CD4-positive, alpha-beta memory T cell (primary cell): Measurements from ENCODE around the gene RBBP5. TPM values are rescaled to one million over a fixed set of nuclear protein-coding genes. Genes with fewer than 3 reads are reported as not detected.

Experiments
- CTCF ChIA-PET: fragments of 350-600 bp; sonication (Branson Sonifier 250); formaldehyde crosslinking; loops from one replicate; lab custom pipeline; 2021; ENCODE audit warnings: inconsistent platforms; ENCODE audit not compliant: partially characterized antibody; lab: Charles Lee
- POLR2A ChIA-PET: fragments of 350-600 bp; sonication (Branson Sonifier 250); formaldehyde crosslinking; loops from one replicate; lab custom pipeline; 2021; ENCODE audit not compliant: partially characterized antibody; lab: Charles Lee
- DNase-seq, 5 donors: peaks; one replicate each; pipeline versions ENCODE4 v3.0.0 to v3.0.0-alpha.2; 2020 to 2022; ENCODE audit warnings: mixed read lengths in 1 of 5
- H3K27ac ChIP-seq: one replicate; pipeline ENCODE4 v1.7.0; 2013; ENCODE audit warnings: low read depth, low read length
- H3K27me3 ChIP-seq: 2 replicates; pipeline ENCODE4 v1.7.0; 2013; ENCODE audit warnings: mild to moderate bottlenecking, low read length, moderate library complexity; ENCODE audit not compliant: insufficient read depth
- H3K36me3 ChIP-seq: 2 replicates; pipeline ENCODE4 v1.7.0; 2013; ENCODE audit warnings: mild to moderate bottlenecking, low read length, moderate library complexity; ENCODE audit not compliant: insufficient read depth
- H3K4me1 ChIP-seq: 2 replicates; pipeline ENCODE4 v1.7.0; 2013; ENCODE audit warnings: mild to moderate bottlenecking, low read length, moderate library complexity; ENCODE audit not compliant: insufficient read depth
- H3K4me3 ChIP-seq, 2 donors: one replicate each; pipeline ENCODE4 v1.7.0; 2013; ENCODE audit warnings: low read length in 2 of 2, mild to moderate bottlenecking in 1 of 2
- H3K9me3 ChIP-seq, 2 donors: one replicate each; pipeline ENCODE4 v1.7.0; 2013; ENCODE audit warnings: low read length in 2 of 2, control low read depth in 1 of 2; ENCODE audit not compliant: control insufficient read depth in 1 of 2
- H3K27ac Mint-ChIP-seq, 7 donors: one replicate each; pipeline ENCODE4 v1.8.0; 2020 to 2021; ENCODE audit warnings: mixed read lengths in 7 of 7, mild to moderate bottlenecking in 6 of 7, inconsistent platforms in 3 of 7, moderate library complexity in 3 of 7
- H3K27me3 Mint-ChIP-seq, 2 donors: one replicate each; pipeline ENCODE4 v1.8.0; 2020 to 2021; ENCODE audit warnings: mixed read lengths in 2 of 2
- H3K36me3 Mint-ChIP-seq, 2 donors: one replicate each; pipeline ENCODE4 v1.8.0; 2020 to 2021; ENCODE audit warnings: mixed read lengths in 2 of 2, inconsistent platforms in 1 of 2, mild to moderate bottlenecking in 1 of 2
- H3K4me1 Mint-ChIP-seq, 4 donors: one replicate each; pipeline ENCODE4 v1.8.0; 2020 to 2021; ENCODE audit warnings: mixed read lengths in 4 of 4, mild to moderate bottlenecking in 1 of 4
- H3K4me3 Mint-ChIP-seq, 8 donors: one replicate each; pipeline ENCODE4 v1.8.0; 2020 to 2021; ENCODE audit warnings: mixed read lengths in 8 of 8, mild to moderate bottlenecking in 7 of 8, moderate library complexity in 6 of 8, inconsistent platforms in 3 of 8
- H3K9me3 Mint-ChIP-seq, 8 donors: one replicate each; pipeline ENCODE4 v1.8.0; 2020 to 2021; ENCODE audit warnings: mixed read lengths in 8 of 8, mild to moderate bottlenecking in 5 of 8, inconsistent platforms in 3 of 8, moderate library complexity in 1 of 8
- intact Hi-C: fragments of 100-400 bp; cut with micrococcal nuclease; formaldehyde crosslinking; loops from one replicate; pipeline ENCODE4 v1.15.1; 2023
- polyA plus RNA-seq, 2 donors: library from polyadenylated mRNA; unstranded; fragments of 300-500 nt; fragmentation: Illumina TruSeq; gene quantifications; one replicate each; pipeline ENCODE4 v1.2.3, GENCODE V29; 2021
- total RNA-seq, 2 experiments: library from RNA; stranded (reverse); gene quantifications; one replicate each; pipeline ENCODE4 v1.2.3, GENCODE V29; 2021

The RBBP5 gene
- total and polyA plus RNA-seq, 4 experiments from 2014 or later, result 16.8 to 32.9 (median 26.8) TPM

- H3K4me1 Mint-ChIP-seq, result no peaks in the 10 kb centered on the region
- H3K9me3 Mint-ChIP-seq, result no peaks in the 10 kb centered on the region
- Histone ChIP-seq H3K4me1 (no peaks in the 10 kb centered on the region), H3K4me3 (no peak overlapping the region), H3K27ac (no peak overlapping the region), H3K36me3 (no peaks in the 10 kb centered on the region), H3K27me3 (no peaks in the 10 kb centered on the region), H3K9me3 (no peaks in the 10 kb centered on the region)
- no peaks in the 10 kb centered on the region for H3K27me3 Mint-ChIP-seq
- no peak overlapping the region for H3K4me3 Mint-ChIP-seq
- no peak for DNase-seq
- CTCF ChIA-PET, result interaction anchor here (1.2 to 8.0 kb wide), 2 partner anchors 14 to 99 kb away, joined by 3 to 44 read pairs; no protein-coding TSS in a partner anchor
- intact Hi-C loops, result no loop called here
- H3K36me3 Mint-ChIP-seq, result peaks cover 0 to 4% of the 10 kb centered on the region in 2 donors
- POLR2A ChIA-PET, result no interaction called here
- peak overlapping the region in 2 of 7 donors; percentile 48 to 49 for H3K27ac Mint-ChIP-seq
Measured at GRCh38 chr1:205076245-205076761, 45.5 kb downstream of the RBBP5 start.

GRCh38 chr1:205075642-205076155, 46.1 kb downstream of the RBBP5 start:
- Histone ChIP-seq H3K36me3 (no peaks in the 10 kb centered on the region), H3K4me3 (no peak overlapping the region), H3K27me3 (no peaks in the 10 kb centered on the region), H3K27ac (no peak overlapping the region), H3K4me1 (no peaks in the 10 kb centered on the region), H3K9me3 (no peaks in the 10 kb centered on the region)
- DNase-seq, result no peak
- no peak overlapping the region for H3K27ac Mint-ChIP-seq
- intact Hi-C loops, result no loop called here
- H3K36me3 Mint-ChIP-seq, result peaks cover 0 to under 1% of the 10 kb centered on the region in 2 donors
- no peaks in the 10 kb centered on the region for H3K27me3 Mint-ChIP-seq
- H3K4me3 Mint-ChIP-seq, result no peak overlapping the region
- H3K9me3 Mint-ChIP-seq, result no peaks in the 10 kb centered on the region
- ChIA-PET POLR2A (no interaction called here), CTCF (interaction anchor here (1.2 to 8.0 kb wide), 3 partner anchors 14 to 99 kb away, joined by 3 to 44 read pairs (median 3); no protein-coding TSS in a partner anchor)
- no peaks in the 10 kb centered on the region for H3K4me1 Mint-ChIP-seq

- no peaks in the 10 kb centered on the region for H3K9me3 ChIP-seq
- Mint-ChIP-seq H3K9me3 (no peaks in the 10 kb centered on the region), H3K27me3 (no peaks in the 10 kb centered on the region), H3K27ac (no peak overlapping the region), H3K36me3 (no peaks in the 10 kb centered on the region), H3K4me1 (no peaks in the 10 kb centered on the region), H3K4me3 (no peak overlapping the region)
- no peak overlapping the region for H3K4me3 ChIP-seq
- no peak overlapping the region for H3K27ac ChIP-seq
- no peaks in the 10 kb centered on the region for H3K4me1 ChIP-seq
- ChIA-PET CTCF (interaction anchor here (1.2 to 8.0 kb wide), 2 partner anchors 13 to 15 kb away, joined by 3 to 44 read pairs; no protein-coding TSS in a partner anchor), POLR2A (no interaction called here)
- no peak for DNase-seq
- no peaks in the 10 kb centered on the region for H3K27me3 ChIP-seq
- H3K36me3 ChIP-seq, result no peaks in the 10 kb centered on the region
- intact Hi-C loops, result no loop called here
Measured at GRCh38 chr1:205074513-205074912, 47.3 kb downstream of the RBBP5 start.

- Histone ChIP-seq H3K27ac (no peak overlapping the region), H3K27me3 (no peaks in the 10 kb centered on the region), H3K4me1 (no peaks in the 10 kb centered on the region), H3K36me3 (no peaks in the 10 kb centered on the region), H3K4me3 (no peak overlapping the region), H3K9me3 (no peaks in the 10 kb centered on the region)
- ChIA-PET POLR2A (no interaction called here), CTCF (interaction anchor here (1.2 to 8.0 kb wide), 2 partner anchors 12 to 16 kb away, joined by 3 to 44 read pairs; no protein-coding TSS in a partner anchor)
- H3K9me3 Mint-ChIP-seq, result no peaks in the 10 kb centered on the region
- no peak overlapping the region for H3K4me3 Mint-ChIP-seq
- H3K27me3 Mint-ChIP-seq, result no peaks in the 10 kb centered on the region
- no peak overlapping the region for H3K27ac Mint-ChIP-seq
- intact Hi-C loops, result no loop called here
- DNase-seq, result no peak
- H3K4me1 Mint-ChIP-seq, result no peaks in the 10 kb centered on the region
- no peaks in the 10 kb centered on the region for H3K36me3 Mint-ChIP-seq
Measured at GRCh38 chr1:205074084-205074483, 47.7 kb downstream of the RBBP5 start.

GRCh38 chr1:205073511-205073910, 48.3 kb downstream of the RBBP5 start:
- Mint-ChIP-seq H3K27ac (no peak overlapping the region), H3K9me3 (no peaks in the 10 kb centered on the region), H3K4me3 (no peak overlapping the region), H3K4me1 (no peaks in the 10 kb centered on the region), H3K27me3 (no peaks in the 10 kb centered on the region), H3K36me3 (no peaks in the 10 kb centered on the region)
- no peak for DNase-seq
- no peaks in the 10 kb centered on the region for H3K4me1 ChIP-seq
- no peaks in the 10 kb centered on the region for H3K27me3 ChIP-seq
- CTCF ChIA-PET, result interaction anchor here (8.0 kb wide), 1 partner anchor 12 kb away, joined by 44 read pairs; no protein-coding TSS in a partner anchor
- no peaks in the 10 kb centered on the region for H3K36me3 ChIP-seq
- no peaks in the 10 kb centered on the region for H3K9me3 ChIP-seq
- intact Hi-C loops, result no loop called here
- POLR2A ChIA-PET, result no interaction called here
- no peak overlapping the region for H3K27ac ChIP-seq
- H3K4me3 ChIP-seq, result no peak overlapping the region

- ChIA-PET POLR2A (no interaction called here), CTCF (interaction anchor here (8.0 kb wide), 1 partner anchor 11 kb away, joined by 44 read pairs; no protein-coding TSS in a partner anchor)
- H3K9me3 Mint-ChIP-seq, result no peaks in the 10 kb centered on the region
- no peaks in the 10 kb centered on the region for H3K36me3 Mint-ChIP-seq
- no peak overlapping the region for H3K27ac Mint-ChIP-seq
- Histone ChIP-seq H3K4me1 (no peaks in the 10 kb centered on the region), H3K36me3 (no peaks in the 10 kb centered on the region), H3K4me3 (no peak overlapping the region), H3K9me3 (no peaks in the 10 kb centered on the region), H3K27ac (no peak overlapping the region), H3K27me3 (no peaks in the 10 kb centered on the region)
- DNase-seq, result no peak
- H3K4me1 Mint-ChIP-seq, result no peaks in the 10 kb centered on the region
- no peak overlapping the region for H3K4me3 Mint-ChIP-seq
- intact Hi-C loops, result no loop called here
- H3K27me3 Mint-ChIP-seq, result no peaks in the 10 kb centered on the region
Measured at GRCh38 chr1:205072881-205073280, 48.9 kb downstream of the RBBP5 start.

- Mint-ChIP-seq H3K36me3 (no peaks in the 10 kb centered on the region), H3K4me1 (no peaks in the 10 kb centered on the region), H3K27me3 (no peaks in the 10 kb centered on the region), H3K9me3 (no peaks in the 10 kb centered on the region), H3K4me3 (no peak overlapping the region), H3K27ac (no peak overlapping the region)
- Histone ChIP-seq H3K9me3 (no peaks in the 10 kb centered on the region), H3K36me3 (no peaks in the 10 kb centered on the region), H3K4me3 (no peak overlapping the region), H3K27me3 (no peaks in the 10 kb centered on the region), H3K27ac (no peak overlapping the region), H3K4me1 (no peaks in the 10 kb centered on the region)
- DNase-seq, result no peak
- intact Hi-C loops, result no loop called here
- POLR2A ChIA-PET, result no interaction called here
- CTCF ChIA-PET, result interaction anchor here (8.0 kb wide), 1 partner anchor 10 kb away, joined by 44 read pairs; no protein-coding TSS in a partner anchor
Measured at GRCh38 chr1:205072286-205072685, 49.5 kb downstream of the RBBP5 start.
